ENCODE results near the gene DLG3.

Gene DLG3

DNA sequence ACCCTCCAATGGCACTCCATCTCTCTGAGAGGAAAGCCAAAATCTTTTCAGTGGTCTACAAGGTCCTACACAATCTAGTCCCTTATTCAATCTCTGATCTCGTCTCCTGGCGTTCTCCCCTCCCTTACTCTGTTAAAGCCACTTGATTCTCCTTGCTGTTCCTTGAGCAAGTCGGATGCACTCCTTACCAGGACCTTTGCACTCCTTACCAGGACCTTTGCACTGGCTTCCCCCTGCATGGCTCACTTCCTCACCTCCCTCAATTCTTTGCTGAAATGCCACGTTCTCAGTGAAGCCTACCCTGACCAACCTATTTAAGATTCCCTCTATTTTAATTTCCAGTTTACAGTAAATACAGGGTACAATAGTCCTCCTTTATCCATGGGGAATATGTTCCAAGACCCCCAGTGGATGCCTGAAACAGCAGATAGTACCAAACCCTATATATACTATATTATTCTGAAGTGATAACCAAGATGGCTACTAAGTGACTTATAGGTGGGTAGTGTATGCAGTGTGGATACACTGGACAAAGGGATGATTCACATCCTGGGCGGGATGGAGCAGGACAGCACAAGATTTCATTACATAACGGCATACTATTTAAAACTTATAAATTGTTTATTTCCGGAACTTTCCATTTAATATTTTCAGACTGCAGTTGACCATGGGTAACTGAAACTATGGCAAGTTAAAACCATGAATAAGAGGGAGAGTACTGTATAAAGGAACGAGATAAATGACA lies 6.5 kb upstream of the DLG3 start:
- TF ChIP-seq, protein P1, sequence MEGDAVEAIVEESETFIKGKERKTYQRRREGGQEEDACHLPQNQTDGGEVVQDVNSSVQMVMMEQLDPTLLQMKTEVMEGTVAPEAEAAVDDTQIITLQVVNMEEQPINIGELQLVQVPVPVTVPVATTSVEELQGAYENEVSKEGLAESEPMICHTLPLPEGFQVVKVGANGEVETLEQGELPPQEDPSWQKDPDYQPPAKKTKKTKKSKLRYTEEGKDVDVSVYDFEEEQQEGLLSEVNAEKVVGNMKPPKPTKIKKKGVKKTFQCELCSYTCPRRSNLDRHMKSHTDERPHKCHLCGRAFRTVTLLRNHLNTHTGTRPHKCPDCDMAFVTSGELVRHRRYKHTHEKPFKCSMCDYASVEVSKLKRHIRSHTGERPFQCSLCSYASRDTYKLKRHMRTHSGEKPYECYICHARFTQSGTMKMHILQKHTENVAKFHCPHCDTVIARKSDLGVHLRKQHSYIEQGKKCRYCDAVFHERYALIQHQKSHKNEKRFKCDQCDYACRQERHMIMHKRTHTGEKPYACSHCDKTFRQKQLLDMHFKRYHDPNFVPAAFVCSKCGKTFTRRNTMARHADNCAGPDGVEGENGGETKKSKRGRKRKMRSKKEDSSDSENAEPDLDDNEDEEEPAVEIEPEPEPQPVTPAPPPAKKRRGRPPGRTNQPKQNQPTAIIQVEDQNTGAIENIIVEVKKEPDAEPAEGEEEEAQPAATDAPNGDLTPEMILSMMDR (IDR thresholded peaks at IDR 0.05; ENCODE audit: low read depth, low read length), result no peak
- DNase-seq (ENCODE audit: extremely low read depth, low read depth), result no peak

DNA sequence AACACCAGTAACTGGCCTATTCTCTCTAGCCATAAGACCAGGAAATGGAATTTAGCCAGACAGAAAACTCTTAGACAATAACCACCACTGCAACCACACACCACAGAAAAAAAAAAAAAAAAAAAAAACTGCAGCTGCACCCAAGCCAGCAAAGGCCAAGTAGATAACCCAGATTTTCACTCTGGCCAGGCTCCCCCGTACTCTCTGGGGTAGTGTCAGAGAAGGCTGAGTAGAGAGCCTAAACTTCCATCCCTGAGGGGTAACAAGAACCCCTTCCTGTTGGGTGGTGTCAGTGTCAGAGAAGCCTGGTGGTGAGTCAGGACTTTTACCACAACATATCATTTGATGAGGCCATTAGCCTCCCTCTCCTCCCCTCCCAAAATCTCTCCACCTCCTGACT lies 5.6 kb upstream of the DLG3 start:
- TF ChIP-seq, protein P1 (IDR thresholded peaks at IDR 0.05; ENCODE audit: low read depth, low read length), result no peak
- no peak for DNase-seq (ENCODE audit: extremely low read depth, low read depth)

DNA sequence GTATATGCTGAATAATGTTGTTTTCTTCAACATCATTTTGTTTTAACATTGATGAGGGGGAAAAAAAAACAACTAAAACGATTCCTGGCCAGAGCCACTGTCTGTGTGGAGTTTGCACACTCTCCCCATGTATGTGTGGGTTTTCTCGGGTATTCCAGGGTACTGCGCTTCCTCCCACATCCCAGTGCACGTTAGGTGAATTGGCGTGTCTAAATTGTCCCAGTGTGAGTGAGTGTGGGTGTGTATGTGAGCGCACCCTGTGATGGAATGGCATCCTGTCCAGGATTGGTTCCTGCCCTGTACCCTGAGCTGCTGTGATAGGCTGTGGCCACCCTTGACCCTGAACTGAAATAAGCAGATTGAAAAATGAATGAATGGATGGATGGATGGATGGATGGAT lies 2.4 kb upstream of the DLG3 start:
- TF ChIP-seq, protein P1 (IDR thresholded peaks at IDR 0.05; ENCODE audit: low read depth, low read length), result no peak
- no peak for DNase-seq (ENCODE audit: extremely low read depth, low read depth)

DNA sequence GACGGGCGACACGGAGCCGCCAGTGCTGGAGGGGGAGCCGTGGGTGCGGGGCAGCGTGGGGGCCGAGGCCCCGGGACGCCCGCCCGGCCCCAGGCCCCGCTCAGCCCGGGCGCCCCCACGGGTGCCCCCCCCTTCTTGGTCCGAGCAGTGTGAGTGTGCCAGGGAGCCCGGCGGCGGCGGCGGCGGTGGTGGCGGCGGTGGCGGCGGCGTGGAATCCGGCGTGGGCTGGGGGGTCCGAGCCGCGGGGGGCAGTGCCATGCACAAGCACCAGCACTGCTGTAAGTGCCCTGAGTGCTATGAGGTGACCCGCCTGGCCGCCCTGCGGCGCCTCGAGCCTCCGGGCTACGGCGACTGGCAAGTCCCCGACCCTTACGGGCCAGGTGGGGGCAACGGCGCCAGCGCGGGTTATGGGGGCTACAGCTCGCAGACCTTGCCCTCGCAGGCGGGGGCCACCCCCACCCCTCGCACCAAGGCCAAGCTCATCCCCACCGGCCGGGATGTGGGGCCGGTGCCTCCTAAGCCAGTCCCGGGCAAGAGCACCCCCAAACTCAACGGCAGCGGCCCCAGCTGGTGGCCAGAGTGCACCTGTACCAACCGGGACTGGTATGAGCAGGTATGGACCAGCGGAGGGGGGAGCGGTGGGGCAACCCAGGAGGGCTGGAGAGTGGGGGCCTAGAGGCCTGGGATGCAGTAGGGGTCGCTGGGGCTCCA lies 466 bp downstream of the DLG3 start:
- no peak for DNase-seq (ENCODE audit: extremely low read depth, low read depth)
- TF ChIP-seq, protein P1 (IDR thresholded peaks at IDR 0.05; ENCODE audit: low read depth, low read length), result no peak

DNA sequence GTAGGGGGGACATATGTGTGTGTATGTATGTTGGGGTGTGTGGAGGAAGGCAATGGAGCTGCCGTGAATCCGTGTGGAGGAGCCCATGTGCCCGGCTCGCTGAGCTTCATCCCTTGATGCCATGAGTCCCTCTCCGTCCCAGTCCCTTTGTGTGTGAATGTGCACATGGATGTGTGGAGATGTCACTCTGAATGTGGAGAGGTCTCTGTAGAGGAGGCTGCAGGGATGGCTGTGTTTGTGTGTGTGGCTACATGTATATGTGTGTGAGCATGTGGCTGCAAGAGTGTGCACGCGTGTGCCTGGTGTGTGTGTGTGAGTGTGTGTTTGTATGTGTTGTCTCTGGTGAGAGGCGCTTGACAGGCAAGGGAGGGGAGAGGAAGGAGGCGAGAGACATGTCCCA lies 1.3 kb downstream of the DLG3 start:
- TF ChIP-seq, protein P1 (IDR thresholded peaks at IDR 0.05; ENCODE audit: low read depth, low read length), result no peak

DNA sequence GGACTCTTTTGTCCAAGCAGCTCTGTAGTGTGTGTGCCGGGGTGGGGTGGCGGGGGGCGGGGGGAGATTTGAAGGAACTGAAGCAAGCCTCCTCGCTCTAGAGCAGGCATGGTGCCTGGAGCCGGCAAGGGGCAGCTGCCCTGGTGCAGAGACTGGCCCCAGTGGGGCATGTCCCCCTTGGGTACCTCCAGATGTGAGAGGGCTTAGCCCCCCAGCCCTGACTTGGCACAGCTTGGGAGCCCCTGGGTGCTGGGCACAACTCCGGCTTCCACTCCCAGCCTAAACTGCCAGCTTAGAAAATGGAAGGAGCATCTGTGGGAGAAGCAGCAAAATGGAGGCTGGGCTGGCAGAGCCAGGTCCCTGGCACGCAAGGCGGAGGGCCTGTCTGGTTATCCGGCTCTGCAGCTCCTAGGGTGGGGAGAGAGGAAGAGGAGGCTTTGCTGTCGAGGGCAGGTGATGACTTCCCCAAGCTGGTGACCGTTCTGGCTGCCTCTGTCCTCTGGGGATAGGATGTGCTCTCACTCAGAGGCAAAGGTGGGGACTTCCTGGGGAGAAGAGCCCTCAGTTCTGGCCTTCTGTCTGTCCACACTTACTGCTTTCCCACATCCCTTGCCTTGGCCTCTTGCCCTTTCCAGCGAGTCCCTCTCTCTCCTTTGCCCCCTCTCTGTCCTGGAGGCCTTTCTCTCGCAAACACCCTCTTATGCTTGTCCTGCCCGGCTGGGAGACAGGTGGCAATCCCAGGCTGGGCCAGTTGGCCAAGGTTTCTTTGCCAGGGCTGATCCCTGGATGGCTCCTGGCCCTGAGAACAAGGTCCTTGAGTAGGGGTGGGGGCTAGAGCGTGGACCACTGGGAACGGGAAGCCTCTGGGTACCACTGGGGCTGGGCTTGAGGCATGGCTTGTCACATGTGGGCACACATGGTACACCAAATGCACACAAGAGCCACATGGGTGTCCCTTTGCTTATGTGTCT lies 2.0 kb downstream of the DLG3 start:
- TF ChIP-seq, protein P1 (IDR thresholded peaks at IDR 0.05; ENCODE audit: low read depth, low read length), result no peak
- DNase-seq (ENCODE audit: extremely low read depth, low read depth), result no peak

More for the DNA sequence above, 1.3 kb downstream of the DLG3 start:
- no peak for DNase-seq (ENCODE audit: extremely low read depth, low read depth)

Data from AG09319 (cell line).